ENCODE data around the gene TNPO3. TPM values are rescaled to one million over a fixed set of nuclear protein-coding genes. Genes with fewer than 3 reads are reported as not detected.

Gene TNPO3
- total and polyA plus RNA-seq, 10 of the 15 experiments (the other 5 are each of a cell fraction or from before 2014, with no cell fraction given), result 17.6 to 91.8 (median 65.9) TPM

- TF ChIP-seq TAF1 (IDR thresholded peaks at IDR 0.05; ENCODE audit: borderline replicate concordance, low read depth, low read length) (no peak), POU2F2 (IDR thresholded peaks at IDR 0.05; ENCODE audit: borderline replicate concordance, low read depth, low read length) (peak; percentile 81; the same call in 2 of the 3 replicates), WRNIP1 (IDR thresholded peaks at IDR 0.05; ENCODE audit: borderline replicate concordance, low read depth, low read length) (no peak), MLLT1 (IDR thresholded peaks at IDR 0.05) (no peak), LARP7 (IDR thresholded peaks at IDR 0.05) (0 out of 2 replicates have a peak, but pooled peaks have one; percentile 50), FOS (IDR thresholded peaks at IDR 0.05; ENCODE audit: borderline replicate concordance, extremely low read depth, insufficient read length) (no peak), TARDBP (IDR thresholded peaks at IDR 0.05; ENCODE audit: borderline replicate concordance) (no peak), JUNB (IDR thresholded peaks at IDR 0.05) (peak; percentile 95), BMI1 (IDR thresholded peaks at IDR 0.05; ENCODE audit: borderline replicate concordance) (peak; percentile 11; the same call in 1 of the 2 replicates), ASH2L (IDR thresholded peaks at IDR 0.05; ENCODE audit: borderline replicate concordance, low read depth) (no peak), MTA2 (IDR thresholded peaks at IDR 0.05; ENCODE audit: low read depth) (peak; percentile 69), CHD2 (IDR thresholded peaks at IDR 0.05; ENCODE audit: borderline replicate concordance, low read depth, low read length) (peak; percentile 51), EZH2 (IDR thresholded peaks at IDR 0.05; ENCODE audit: borderline replicate concordance, control insufficient read depth, low read depth, low read length) (no peak), CBX5 (IDR thresholded peaks at IDR 0.05; ENCODE audit: low read depth) (no peak), ZBTB11 (CRISPR knock-in tag; IDR thresholded peaks at IDR 0.05) (no peak), ZNF384 (IDR thresholded peaks at IDR 0.05; ENCODE audit: borderline replicate concordance, low read depth, low read length) (no peak)
- TF ChIP-seq, protein P1, sequence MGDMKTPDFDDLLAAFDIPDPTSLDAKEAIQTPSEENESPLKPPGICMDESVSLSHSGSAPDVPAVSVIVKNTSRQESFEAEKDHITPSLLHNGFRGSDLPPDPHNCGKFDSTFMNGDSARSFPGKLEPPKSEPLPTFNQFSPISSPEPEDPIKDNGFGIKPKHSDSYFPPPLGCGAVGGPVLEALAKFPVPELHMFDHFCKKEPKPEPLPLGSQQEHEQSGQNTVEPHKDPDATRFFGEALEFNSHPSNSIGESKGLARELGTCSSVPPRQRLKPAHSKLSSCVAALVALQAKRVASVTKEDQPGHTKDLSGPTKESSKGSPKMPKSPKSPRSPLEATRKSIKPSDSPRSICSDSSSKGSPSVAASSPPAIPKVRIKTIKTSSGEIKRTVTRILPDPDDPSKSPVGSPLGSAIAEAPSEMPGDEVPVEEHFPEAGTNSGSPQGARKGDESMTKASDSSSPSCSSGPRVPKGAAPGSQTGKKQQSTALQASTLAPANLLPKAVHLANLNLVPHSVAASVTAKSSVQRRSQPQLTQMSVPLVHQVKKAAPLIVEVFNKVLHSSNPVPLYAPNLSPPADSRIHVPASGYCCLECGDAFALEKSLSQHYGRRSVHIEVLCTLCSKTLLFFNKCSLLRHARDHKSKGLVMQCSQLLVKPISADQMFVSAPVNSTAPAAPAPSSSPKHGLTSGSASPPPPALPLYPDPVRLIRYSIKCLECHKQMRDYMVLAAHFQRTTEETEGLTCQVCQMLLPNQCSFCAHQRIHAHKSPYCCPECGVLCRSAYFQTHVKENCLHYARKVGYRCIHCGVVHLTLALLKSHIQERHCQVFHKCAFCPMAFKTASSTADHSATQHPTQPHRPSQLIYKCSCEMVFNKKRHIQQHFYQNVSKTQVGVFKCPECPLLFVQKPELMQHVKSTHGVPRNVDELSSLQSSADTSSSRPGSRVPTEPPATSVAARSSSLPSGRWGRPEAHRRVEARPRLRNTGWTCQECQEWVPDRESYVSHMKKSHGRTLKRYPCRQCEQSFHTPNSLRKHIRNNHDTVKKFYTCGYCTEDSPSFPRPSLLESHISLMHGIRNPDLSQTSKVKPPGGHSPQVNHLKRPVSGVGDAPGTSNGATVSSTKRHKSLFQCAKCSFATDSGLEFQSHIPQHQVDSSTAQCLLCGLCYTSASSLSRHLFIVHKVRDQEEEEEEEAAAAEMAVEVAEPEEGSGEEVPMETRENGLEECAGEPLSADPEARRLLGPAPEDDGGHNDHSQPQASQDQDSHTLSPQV (IDR thresholded peaks at IDR 0.05), result no peak
- TF ChIP-seq, protein P2, sequence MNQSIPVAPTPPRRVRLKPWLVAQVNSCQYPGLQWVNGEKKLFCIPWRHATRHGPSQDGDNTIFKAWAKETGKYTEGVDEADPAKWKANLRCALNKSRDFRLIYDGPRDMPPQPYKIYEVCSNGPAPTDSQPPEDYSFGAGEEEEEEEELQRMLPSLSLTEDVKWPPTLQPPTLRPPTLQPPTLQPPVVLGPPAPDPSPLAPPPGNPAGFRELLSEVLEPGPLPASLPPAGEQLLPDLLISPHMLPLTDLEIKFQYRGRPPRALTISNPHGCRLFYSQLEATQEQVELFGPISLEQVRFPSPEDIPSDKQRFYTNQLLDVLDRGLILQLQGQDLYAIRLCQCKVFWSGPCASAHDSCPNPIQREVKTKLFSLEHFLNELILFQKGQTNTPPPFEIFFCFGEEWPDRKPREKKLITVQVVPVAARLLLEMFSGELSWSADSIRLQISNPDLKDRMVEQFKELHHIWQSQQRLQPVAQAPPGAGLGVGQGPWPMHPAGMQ (IDR thresholded peaks at IDR 0.05; ENCODE audit: borderline replicate concordance), result no peak
These were observed 120.3 kb downstream of the TNPO3 start (continued) for GRCh38 chr7:128934361-128935341.
